Activated T-helper 2 cell treated with anti-CD3 and anti-CD28 coated beads, Interferon-gamma antibody, Interleukin-2, Interleukin-4, amounts not matched to agents 10 μg/mL and 5 μg/mL and 100 μg/mL, durations not matched to agents 14 hours and 24 hours and 36 hours (primary cell): ENCODE data around the gene RAB2B. TPM values are rescaled to one million over a fixed set of nuclear protein-coding genes. Genes with fewer than 3 reads are reported as not detected.
A peak's percentile ranks its signal among the peaks of the same experiment; 100 is the strongest.

Experiments
- DNase-seq: peaks from one replicate; pipeline ENCODE4 v3.0.0; 2021; ENCODE audit warnings: low spot score
- H3K27ac Mint-ChIP-seq: one replicate; pipeline ENCODE4 v1.8.0; 2021; ENCODE audit warnings: mixed read lengths
- H3K27me3 Mint-ChIP-seq: one replicate; pipeline ENCODE4 v1.8.0; 2021; ENCODE audit warnings: low read depth, mixed read lengths
- H3K36me3 Mint-ChIP-seq: one replicate; pipeline ENCODE4 v1.8.0; 2021; ENCODE audit warnings: low read depth, mixed read lengths
- H3K4me1 Mint-ChIP-seq: one replicate; pipeline ENCODE4 v1.8.0; 2021; ENCODE audit warnings: low read depth, mixed read lengths
- H3K4me3 Mint-ChIP-seq: one replicate; pipeline ENCODE4 v1.8.0; 2021; ENCODE audit warnings: low read depth, mild to moderate bottlenecking, moderate library complexity, mixed read lengths
- H3K9me3 Mint-ChIP-seq: one replicate; pipeline ENCODE4 v1.8.0; 2021; ENCODE audit warnings: mixed read lengths
- intact Hi-C: fragments of 100-400 bp; cut with micrococcal nuclease; formaldehyde crosslinking; loops from one replicate; pipeline ENCODE4 v1.15.1; 2023
- total RNA-seq: library from RNA; stranded (reverse); gene quantifications from 2 replicates; pipeline ENCODE4 v1.2.3, GENCODE V29; 2022

RAB2B gene
- total RNA-seq, 1 donor from 2014 or later: 30.5 TPM

DNA sequence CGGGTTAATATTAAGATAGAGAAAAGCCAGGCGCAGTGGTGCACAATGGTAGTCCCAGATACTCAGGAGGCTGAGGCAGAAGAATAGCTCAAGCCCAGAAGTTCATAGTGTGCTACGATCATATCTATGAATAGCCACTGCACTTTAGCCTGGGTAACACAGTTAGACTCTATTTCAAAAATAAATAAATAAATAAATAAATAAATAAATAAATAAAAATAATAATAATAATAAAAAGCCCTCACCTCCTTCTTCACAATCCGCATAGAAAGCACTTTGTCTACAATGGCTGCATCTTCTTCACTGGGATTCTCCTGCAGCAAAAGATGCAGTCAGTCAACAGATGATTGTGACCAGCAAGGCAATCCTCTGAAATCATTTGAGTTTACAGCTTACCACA, 61.4 kb downstream of the RAB2B start:
- no peak overlapping the region for H3K4me3 Mint-ChIP-seq
- intact Hi-C loops: loop anchor here (2.0 to 10.0 kb wide), 3 partner anchors 21 to 141 kb away; no protein-coding TSS in a partner anchor
- no peaks in the 10 kb centered on the region for H3K27me3 Mint-ChIP-seq
- peak overlapping the region; percentile 72 for H3K27ac Mint-ChIP-seq
- no peaks in the 10 kb centered on the region for H3K9me3 Mint-ChIP-seq
- H3K4me1 Mint-ChIP-seq: peaks cover 23% of the 10 kb centered on the region
- H3K36me3 Mint-ChIP-seq: peaks cover 73% of the 10 kb centered on the region
- no peak for DNase-seq

DNA sequence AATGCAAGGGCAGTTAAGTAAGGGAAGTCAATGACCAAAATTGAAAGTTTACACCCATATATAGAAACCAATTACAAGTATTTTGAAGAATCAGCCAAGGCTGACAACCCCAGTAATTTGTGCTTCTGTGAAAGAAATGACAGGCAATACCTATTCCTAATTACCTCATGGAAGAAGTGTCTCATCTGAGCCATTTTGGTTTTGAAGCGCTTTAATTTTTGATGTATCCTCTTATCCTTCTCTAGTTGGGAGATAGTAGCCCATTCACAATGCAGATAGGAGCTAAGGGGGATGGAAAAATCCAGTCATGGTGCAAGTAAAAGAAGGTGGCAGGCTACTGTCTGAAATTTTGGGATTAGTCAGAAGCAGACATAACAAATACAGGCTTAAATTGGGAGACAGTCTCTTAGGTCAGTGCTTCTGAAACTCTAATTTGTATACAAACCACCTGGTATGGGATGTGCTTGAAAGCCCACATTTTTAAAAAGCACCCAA, 62.6 kb downstream of the RAB2B start:
- H3K36me3 Mint-ChIP-seq: peaks cover 76% of the 10 kb centered on the region
- H3K27me3 Mint-ChIP-seq: no peaks in the 10 kb centered on the region
- DNase-seq: no peak
- intact Hi-C loops: loop anchor here (1.0 to 10.0 kb wide), 7 partner anchors 23 to 143 kb away; partner anchors contain the start of genes CHD8, METTL3, SUPT16H and TOX4
- no peaks in the 10 kb centered on the region for H3K9me3 Mint-ChIP-seq
- peaks cover 26% of the 10 kb centered on the region for H3K4me1 Mint-ChIP-seq
- H3K4me3 Mint-ChIP-seq: no peak overlapping the region
- peak overlapping the region; percentile 91 for H3K27ac Mint-ChIP-seq

Other genes with a start within 250 kb of the RAB2B start
- 972 and 976 TPM in 2 replicates for gene HNRNPC, start 207.5 kb downstream of the RAB2B start, total RNA-seq
- not detected in 2 replicates for gene RPGRIP1, start 196.9 kb downstream of the RAB2B start, total RNA-seq
- 161 and 168 TPM in 2 replicates for gene SUPT16H, start 92.9 kb downstream of the RAB2B start, total RNA-seq
- 120 and 124 TPM in 2 replicates for gene CHD8, start 20.8 kb downstream of the RAB2B start, total RNA-seq
- gene TOX4, start 236 bp upstream of the RAB2B start, total RNA-seq: 68.1 and 70.1 TPM in 2 replicates
- 76.7 and 80.5 TPM in 2 replicates for gene METTL3, start 34.4 kb upstream of the RAB2B start, total RNA-seq
- 2.6 and 2.7 TPM in 2 replicates for gene SALL2, start 49.4 kb upstream of the RAB2B start, total RNA-seq
- gene OR10G3, start 103.1 kb upstream of the RAB2B start, total RNA-seq: not detected in 2 replicates
- gene OR10G2, start 158.0 kb upstream of the RAB2B start, total RNA-seq: not detected in 2 replicates
- not detected in 2 replicates for gene OR4E2, start 176.9 kb upstream of the RAB2B start, total RNA-seq
- gene OR4E1, start 196.9 kb upstream of the RAB2B start, total RNA-seq: 0.07 TPM in 1 of 2 replicates, not detected in the other